Stimulated activated naive CD8-positive, alpha-beta T cell treated with anti-CD3 and anti-CD28 coated beads, Interleukin-15, Interleukin-2, amounts not matched to agents 100 ng/mL and 50 ng/mL, for 24 hours (primary cell): Measurements from ENCODE around the gene KRT76.

Experiments used
- H3K27ac Mint-ChIP-seq: one replicate; pipeline ENCODE4 v1.8.0; 2021; ENCODE audit warnings: mild to moderate bottlenecking, mixed read lengths
- H3K27me3 Mint-ChIP-seq: one replicate; pipeline ENCODE4 v1.8.0; 2021; ENCODE audit warnings: mixed read lengths
- H3K36me3 Mint-ChIP-seq: one replicate; pipeline ENCODE4 v1.8.0; 2021; ENCODE audit warnings: low read depth, mixed read lengths
- H3K4me1 Mint-ChIP-seq: one replicate; pipeline ENCODE4 v1.8.0; 2021; ENCODE audit warnings: low read depth, mixed read lengths
- H3K4me3 Mint-ChIP-seq: one replicate; pipeline ENCODE4 v1.8.0; 2021; ENCODE audit warnings: mild to moderate bottlenecking, mixed read lengths
- H3K9me3 Mint-ChIP-seq: one replicate; pipeline ENCODE4 v1.8.0; 2021; ENCODE audit warnings: mixed read lengths

The KRT76 gene

DNA sequence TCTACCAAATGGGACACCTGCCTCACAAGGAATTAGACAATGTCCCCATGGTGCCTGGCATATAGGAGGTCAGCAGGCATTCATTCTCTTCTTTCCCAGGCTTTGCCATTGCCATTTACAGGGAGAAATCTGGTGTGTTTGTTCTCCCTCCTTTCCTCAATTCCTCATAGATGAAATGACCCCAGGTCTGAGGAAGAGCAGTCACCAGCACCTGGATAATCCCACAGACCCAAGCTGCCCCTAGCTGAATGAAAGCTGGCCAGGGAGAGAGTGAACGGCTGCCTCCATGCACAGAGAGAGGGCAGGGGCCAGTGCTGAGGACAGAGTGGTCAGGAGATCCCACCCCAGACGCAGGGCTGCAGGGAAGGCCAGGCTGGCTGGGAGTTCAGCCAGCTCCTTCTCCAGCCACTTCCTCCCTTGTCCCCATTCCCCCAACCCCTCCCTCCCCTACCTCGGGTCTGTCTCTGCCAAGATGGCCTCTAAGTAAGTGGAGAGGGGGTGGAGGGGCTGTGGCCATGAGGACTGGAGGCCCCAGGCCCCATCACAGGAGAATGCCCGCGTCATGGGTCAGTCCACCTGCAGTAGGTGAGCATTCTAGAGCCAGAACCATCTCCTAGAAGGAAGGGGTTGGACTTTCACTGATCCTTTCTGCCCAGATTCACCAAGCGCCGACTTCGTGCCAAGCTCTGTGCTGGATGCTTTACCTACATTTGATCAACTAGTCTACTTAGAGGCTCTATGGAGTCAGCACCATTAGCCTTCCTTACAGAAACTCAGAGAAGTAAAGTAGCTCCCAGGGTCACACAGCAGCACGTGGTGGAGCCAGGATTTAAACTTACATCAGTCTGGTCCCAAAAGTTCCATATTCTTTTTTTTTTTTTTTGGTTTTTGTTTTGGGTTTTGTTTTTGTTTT, 38.8 kb upstream of the KRT76 start:
- Mint-ChIP-seq H3K27ac (no peak overlapping the region), H3K9me3 (no peaks in the 10 kb centered on the region)

DNA sequence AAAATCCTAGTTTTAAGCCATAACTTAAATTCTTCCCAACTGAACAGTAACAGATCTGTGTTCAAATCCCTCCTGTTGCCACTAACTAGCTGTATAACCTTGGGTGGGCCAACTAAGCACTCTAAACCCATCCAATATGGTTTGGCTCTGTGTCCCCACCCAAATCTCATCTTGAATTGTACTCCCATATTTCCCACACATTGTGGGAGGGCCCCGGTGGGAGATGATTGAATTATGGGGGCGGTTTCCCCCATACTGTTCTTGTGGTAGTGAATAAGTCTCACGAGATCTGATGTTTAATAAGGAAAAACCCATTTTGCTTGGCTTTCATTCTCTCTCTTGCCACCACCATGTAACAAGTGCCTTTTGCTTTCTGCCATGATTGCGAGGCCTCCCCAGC, 38.0 kb upstream of the KRT76 start:
- no peaks in the 10 kb centered on the region for H3K36me3 Mint-ChIP-seq
- H3K9me3 Mint-ChIP-seq: no peaks in the 10 kb centered on the region
- no peak overlapping the region for H3K4me3 Mint-ChIP-seq

More for the DNA sequence above, 38.8 kb upstream of the KRT76 start:
- Mint-ChIP-seq H3K36me3 (no peaks in the 10 kb centered on the region), H3K4me3 (no peak overlapping the region), H3K27me3 (peaks cover 5% of the 10 kb centered on the region), H3K4me1 (peaks cover 11% of the 10 kb centered on the region)

DNA sequence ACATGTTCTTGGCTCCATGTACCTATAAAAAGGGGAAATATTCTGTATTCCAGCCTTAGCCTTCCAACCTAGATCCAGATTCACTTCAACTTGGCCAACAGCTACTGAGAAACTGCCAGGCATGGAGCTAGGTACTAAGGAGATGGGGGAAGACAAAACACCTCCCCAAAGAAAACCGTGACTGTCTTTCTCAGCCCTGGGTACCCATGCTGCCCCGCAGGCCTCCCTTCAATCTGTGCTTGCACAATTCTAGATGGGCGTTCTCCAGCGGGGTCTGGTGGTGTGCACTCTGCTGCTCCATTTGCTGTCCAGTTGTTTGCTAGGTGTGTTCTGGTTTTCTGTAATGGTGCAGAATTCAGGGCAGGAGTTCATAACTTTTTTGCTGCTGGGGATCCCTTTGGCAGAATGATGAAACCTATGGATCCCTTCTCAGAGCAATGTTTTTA, 37.6 kb upstream of the KRT76 start:
- H3K27me3 Mint-ChIP-seq: no peaks in the 10 kb centered on the region
- no peak overlapping the region for H3K27ac Mint-ChIP-seq

More for the DNA sequence above, 38.0 kb upstream of the KRT76 start:
- Mint-ChIP-seq H3K27me3 (peaks cover 2% of the 10 kb centered on the region), H3K4me1 (peaks cover 11% of the 10 kb centered on the region), H3K27ac (no peak overlapping the region)

DNA sequence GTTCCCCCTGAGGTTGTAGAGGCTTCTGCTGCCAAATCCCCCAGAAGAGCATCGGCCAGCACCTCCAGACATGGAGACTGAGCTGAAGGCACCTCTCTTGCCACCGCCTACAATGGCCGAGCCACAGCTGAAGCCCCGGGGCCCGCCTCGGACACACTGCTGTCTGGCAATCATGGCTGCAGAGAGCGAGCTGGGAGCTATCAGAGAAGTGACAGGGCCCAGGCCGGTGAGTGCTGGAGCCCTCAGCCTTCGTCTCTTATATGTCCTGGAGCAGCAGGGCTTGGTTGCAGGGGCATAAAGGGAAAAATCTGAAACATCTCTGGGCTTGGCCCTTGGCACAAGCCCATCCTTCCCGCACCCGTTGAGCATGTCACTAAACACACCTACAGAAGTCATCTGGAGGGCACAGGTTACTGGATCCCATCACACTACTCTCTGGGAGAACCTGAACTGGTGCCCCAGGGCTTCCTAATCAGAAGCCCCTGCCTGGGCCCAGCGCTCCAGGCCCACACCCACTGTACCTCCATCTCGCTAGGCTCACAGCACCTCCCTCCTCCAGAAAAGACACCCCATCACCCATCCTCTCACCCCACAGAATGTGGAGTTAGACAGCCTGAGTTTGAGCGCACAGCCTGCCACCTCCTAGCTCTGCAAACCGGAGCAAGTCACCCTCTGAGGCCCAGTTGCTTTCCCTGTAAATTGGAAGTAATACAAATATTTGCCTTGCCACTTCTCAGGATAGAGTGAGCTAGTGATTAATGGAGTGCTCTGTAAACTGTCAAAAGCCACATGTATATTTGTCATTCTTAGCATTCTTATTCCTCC, 37.0 kb upstream of the KRT76 start, which contains the start of gene KRT4:
Gene KRT4 (minus strand): TSS at position 232 of the 825 bp plus-strand sequence. CDS start 58 bp downstream, at position 174.
- Mint-ChIP-seq H3K27me3 (no peaks in the 10 kb centered on the region), H3K9me3 (no peaks in the 10 kb centered on the region), H3K4me3 (no peak within 1 kb of the TSS), H3K4me1 (peaks cover 11% of the 10 kb centered on the region), H3K27ac (no peak within 1 kb of the TSS), H3K36me3 (no peaks in the 10 kb centered on the region)

More for the DNA sequence above, 37.6 kb upstream of the KRT76 start:
- Mint-ChIP-seq H3K4me3 (no peak overlapping the region), H3K4me1 (peaks cover 11% of the 10 kb centered on the region), H3K9me3 (no peaks in the 10 kb centered on the region), H3K36me3 (no peaks in the 10 kb centered on the region)

DNA sequence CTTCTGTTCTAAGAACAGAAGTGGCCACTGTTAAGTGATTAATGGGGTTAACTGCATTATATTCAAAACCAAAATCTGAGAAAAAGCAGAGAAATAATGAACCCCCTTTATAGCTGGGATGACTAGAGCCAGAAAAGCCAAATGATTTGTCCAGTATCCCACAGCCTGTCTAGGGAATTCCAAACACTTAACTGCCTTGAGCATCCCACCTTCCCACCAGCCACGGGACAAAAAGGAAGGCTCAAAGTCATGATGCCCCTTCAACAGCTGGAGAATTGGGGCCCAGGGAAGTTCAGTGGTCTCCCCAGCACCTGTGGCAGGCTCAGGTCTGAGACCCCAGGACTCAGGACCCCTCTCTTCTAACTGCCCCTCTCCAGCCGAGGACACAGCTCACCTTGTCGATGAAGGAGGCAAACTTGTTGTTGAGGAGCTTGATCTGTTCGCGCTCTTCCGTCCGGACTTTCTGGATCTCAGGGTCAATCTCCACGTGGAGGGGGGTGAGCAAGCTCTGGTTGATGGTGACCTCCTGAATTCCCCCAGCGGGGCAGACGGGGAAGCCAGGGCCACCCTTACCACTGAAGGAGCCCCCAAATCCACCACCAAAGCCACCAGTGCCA, 36.2 kb upstream of the KRT76 start:
- H3K4me1 Mint-ChIP-seq: peaks cover 11% of the 10 kb centered on the region
- no peak overlapping the region for H3K4me3 Mint-ChIP-seq
- H3K36me3 Mint-ChIP-seq: no peaks in the 10 kb centered on the region
- H3K9me3 Mint-ChIP-seq: no peaks in the 10 kb centered on the region
- no peak overlapping the region for H3K27ac Mint-ChIP-seq
- H3K27me3 Mint-ChIP-seq: no peaks in the 10 kb centered on the region

DNA sequence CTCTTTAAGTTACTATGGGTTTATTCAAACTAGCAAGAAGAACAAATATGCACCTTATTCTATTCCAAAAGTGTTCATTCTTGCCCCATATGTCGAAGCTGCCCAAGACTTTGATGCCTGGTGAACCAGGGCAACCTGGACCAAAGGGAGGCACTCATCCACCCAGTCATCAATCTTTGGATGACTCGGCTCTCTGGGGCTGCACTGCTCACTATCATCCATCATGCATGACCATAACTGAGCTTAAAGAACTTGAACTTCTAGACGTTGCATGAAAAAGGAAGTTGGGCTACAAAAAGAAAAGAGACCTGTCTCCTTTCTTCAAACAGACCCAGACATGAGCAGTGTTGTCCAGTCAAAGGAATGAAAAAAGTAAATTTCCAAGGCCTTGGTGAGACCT, 35.6 kb upstream of the KRT76 start:
- no peaks in the 10 kb centered on the region for H3K27me3 Mint-ChIP-seq
- no peak overlapping the region for H3K4me3 Mint-ChIP-seq
- peaks cover 7% of the 10 kb centered on the region for H3K4me1 Mint-ChIP-seq
- no peaks in the 10 kb centered on the region for H3K36me3 Mint-ChIP-seq
- H3K27ac Mint-ChIP-seq: no peak overlapping the region
- no peaks in the 10 kb centered on the region for H3K9me3 Mint-ChIP-seq

DNA sequence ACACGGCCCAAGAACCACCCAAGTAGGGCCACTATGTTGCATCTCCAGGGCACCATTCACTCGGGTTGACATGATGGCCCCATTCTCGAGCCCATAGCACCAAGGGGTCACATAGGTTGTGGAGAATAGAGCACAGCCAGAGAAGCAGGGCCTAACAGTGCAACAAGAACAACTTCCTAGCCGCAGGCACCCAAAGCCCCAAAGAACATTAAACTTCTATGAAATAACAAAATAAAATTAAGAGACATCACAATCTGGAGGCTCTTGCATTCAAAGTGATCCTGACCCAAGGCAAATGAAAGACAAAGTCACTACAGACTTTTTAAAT, 34.9 kb upstream of the KRT76 start:
- Mint-ChIP-seq H3K27me3 (no peaks in the 10 kb centered on the region), H3K27ac (no peak overlapping the region), H3K4me3 (no peak overlapping the region), H3K4me1 (no peaks in the 10 kb centered on the region), H3K9me3 (no peaks in the 10 kb centered on the region), H3K36me3 (no peaks in the 10 kb centered on the region)

DNA sequence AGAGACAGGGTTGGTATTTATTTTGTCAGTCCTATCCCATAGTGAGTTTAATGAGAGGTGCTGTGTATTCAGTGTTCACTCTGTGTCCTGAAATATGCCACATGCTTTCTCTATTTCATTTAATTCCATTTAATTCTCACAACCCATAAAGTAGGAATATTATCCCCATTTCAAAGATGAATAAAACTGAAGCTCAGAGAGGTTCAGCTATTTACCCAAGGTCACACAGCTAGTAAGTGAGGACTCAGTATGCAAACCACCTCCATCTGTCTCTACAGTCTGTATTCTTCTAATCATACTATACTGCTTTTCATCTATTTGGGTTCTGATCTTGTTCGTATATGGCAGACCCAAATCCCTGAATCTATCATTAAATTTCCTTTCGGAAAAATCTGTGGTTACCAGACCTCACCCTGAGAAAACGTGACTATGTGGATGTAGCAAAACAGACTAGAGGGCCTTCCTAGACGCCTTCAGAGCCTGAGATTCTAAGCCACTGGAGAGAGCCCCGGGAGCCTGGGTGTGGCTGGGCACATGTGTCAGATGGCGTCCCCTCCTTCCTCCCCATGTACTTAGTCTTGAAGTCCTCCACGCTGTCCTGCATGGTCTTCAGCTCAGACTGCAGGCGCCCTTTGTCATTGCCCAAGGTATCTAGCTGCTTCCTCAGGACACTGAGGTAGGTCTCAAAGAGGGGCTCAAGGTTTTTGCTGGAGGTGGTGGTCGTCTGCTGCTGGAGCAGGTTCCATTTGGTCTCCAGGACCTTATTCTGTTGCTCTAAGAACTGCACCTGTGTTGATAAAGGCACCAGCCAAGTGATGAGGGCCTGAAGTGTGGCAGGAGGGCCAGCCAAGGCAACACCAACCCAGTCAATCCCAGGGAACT, 34.3 kb upstream of the KRT76 start:
- H3K9me3 Mint-ChIP-seq: no peaks in the 10 kb centered on the region
- H3K27me3 Mint-ChIP-seq: no peaks in the 10 kb centered on the region
- H3K4me1 Mint-ChIP-seq: no peaks in the 10 kb centered on the region
- no peak overlapping the region for H3K4me3 Mint-ChIP-seq
- no peaks in the 10 kb centered on the region for H3K36me3 Mint-ChIP-seq
- no peak overlapping the region for H3K27ac Mint-ChIP-seq

DNA sequence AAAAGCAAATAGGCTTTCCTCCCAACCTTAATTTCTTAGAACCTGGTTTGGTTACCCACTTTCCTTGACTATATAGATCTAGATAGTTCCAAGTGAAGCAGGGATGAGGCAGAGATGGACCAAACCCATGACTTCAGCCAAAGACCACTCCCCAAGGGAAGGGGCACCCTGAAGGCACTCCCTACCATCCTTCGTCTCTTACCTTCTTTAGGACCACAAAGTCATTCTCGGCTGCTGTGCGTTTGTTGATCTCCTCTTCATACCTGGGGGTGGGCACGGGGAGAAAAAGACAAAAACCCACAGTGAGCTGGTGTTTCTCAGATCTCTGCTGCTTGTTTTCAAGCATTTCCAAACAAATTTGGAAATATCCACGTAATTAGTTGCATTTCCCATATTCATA, 33.4 kb upstream of the KRT76 start:
- Mint-ChIP-seq H3K4me1 (no peaks in the 10 kb centered on the region), H3K4me3 (no peak overlapping the region), H3K36me3 (no peaks in the 10 kb centered on the region), H3K27me3 (no peaks in the 10 kb centered on the region), H3K27ac (no peak overlapping the region), H3K9me3 (no peaks in the 10 kb centered on the region)

DNA sequence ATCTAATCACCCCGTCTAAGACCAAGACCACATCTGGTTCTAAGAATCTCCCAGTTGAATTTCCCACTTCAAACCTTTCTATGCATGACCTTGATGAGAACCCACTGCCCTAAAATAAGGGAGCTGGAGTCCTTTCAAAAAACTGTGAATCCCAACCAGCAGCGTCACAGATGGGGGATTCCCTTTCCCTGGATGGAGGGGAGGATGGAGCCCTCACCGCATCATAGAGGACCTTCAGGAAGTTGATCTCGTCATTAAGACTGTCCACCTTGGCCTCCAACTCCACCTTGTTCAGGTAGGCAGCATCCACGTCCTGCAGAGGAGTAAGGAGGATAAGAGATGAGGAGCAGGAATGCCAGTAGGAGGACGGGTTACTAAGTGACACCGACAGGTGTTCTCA, 32.0 kb upstream of the KRT76 start:
- Mint-ChIP-seq H3K9me3 (no peaks in the 10 kb centered on the region), H3K27me3 (no peaks in the 10 kb centered on the region), H3K36me3 (no peaks in the 10 kb centered on the region), H3K4me3 (no peak overlapping the region), H3K4me1 (no peaks in the 10 kb centered on the region), H3K27ac (no peak overlapping the region)

DNA sequence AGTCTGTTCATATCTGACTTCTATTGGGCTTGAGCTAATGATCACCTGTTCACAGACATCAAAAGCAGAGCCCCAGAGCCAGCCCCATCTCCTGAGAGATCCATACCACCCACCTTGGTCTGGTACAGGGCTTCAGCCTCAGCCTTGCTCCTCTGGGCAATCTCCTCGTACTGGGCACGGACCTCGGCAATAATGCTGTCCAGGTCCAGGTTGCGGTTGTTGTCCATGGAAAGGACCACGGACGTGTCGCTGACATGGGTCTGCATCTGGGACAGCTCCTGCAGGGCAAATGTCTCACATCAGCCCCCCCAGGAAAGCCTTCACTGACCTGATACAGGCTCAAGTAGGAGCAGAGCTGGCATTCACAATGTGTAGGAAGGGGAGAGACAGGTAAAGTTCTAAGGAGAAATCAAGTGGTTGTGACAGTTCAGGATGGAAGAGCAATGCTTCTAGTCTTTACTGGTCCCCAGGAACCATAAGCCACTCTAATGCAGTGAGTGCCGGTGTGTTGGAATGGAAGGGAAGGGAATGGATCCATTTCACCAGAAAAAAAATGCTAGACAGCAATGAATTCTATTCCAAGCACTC, 31.5 kb upstream of the KRT76 start:
- Mint-ChIP-seq H3K27ac (no peak overlapping the region), H3K4me3 (no peak overlapping the region), H3K36me3 (no peaks in the 10 kb centered on the region), H3K9me3 (no peaks in the 10 kb centered on the region), H3K4me1 (no peaks in the 10 kb centered on the region), H3K27me3 (no peaks in the 10 kb centered on the region)

DNA sequence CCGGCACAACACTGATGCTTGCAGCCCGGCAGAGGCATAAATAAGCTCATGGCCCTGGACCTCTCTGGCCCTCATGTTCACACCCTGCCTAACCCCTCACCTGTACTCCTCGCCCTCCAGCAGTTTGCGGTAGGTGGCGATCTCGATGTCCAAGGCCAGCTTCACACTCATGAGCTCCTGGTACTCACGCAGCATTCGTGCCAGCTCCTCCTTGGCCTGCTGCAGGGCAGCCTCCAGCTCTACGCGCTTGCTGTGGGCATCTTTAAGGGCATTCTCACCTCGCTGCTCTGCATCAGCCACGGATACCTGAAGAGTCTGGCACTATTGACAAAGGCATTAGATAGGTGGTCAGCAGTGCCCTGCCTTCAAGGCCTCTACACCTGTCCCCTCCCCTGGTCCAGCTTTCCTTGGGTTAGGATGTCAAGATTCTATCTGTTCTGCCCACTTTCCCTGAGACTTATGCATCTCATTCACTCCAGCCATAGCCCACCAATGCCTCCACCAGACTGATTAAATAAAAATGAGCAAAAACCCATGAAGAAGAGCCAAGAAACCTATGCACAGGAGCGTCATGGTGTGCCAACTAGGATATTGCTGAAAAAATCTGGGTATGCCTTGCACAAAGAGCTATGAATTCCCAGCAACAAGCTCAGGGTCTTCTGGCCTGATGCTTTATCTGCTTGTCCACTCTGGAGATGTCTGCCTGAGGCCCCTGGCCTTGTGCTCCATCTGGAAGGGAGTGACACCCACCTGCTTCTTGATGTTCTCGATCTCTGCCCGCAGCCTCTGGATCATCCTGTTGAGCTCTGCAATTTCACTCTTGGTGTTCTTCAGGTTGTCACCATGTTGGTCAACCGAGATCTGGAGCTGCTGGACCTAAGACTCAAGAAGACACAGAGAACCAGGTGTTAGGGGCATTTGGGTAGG, 30.7 kb upstream of the KRT76 start:
- Mint-ChIP-seq H3K9me3 (no peaks in the 10 kb centered on the region), H3K27ac (no peak overlapping the region), H3K4me1 (no peaks in the 10 kb centered on the region), H3K36me3 (no peaks in the 10 kb centered on the region), H3K27me3 (no peaks in the 10 kb centered on the region), H3K4me3 (no peak overlapping the region)

DNA sequence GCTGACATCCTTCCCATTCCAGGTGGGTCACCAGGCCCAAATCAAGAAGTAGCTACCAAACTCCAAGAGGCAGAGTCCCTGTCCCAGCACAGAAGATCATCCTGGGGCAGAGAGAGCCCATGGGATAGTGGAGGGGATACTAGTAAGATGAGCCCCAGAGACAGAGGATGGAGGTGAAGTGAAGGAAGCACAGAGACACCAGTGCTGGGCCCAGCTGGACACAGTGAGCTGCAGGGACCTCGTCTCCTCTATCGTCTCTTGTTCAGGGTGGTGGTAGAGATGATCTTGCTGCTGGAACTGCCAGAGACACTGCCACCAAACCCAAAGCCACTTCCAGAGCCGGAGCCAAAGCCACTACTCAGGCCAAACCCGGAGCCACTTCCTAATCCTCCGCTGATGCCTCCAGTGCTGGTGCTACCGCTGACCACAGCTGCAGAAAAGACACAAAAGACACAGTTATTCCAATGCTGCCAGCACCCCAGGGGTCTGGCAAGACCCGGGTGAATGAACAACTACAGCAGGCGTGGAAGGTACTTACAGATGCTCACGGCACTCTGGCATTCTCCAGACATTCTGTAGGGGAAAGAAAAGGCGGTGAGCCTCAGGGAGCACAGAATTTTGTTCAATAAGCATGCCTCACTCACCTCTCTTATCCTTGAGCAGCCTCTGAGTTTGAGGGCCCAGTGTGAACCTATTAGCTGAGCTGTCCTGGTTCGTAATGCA, 29.8 kb upstream of the KRT76 start:
- Mint-ChIP-seq H3K4me3 (no peak overlapping the region), H3K27ac (no peak overlapping the region), H3K36me3 (no peaks in the 10 kb centered on the region), H3K9me3 (no peaks in the 10 kb centered on the region), H3K27me3 (no peaks in the 10 kb centered on the region), H3K4me1 (no peaks in the 10 kb centered on the region)
